Prostate gland (tissue), 1 donor: ENCODE data around the gene CYP26A1.

Source experiments
- POLR2A ChIP-seq: fragments of 450-650 bp; IDR thresholded peaks from one replicate; pipeline ENCODE4 v1.6.1; 2016; ENCODE audit warnings: antibody characterized with exemption, mild to moderate bottlenecking
- POLR2AphosphoS5 ChIP-seq: sonication (generic); formaldehyde crosslinking; IDR thresholded peaks from one replicate; pipeline ENCODE4 v1.6.1; 2017; ENCODE audit warnings: antibody characterized with exemption

DNA sequence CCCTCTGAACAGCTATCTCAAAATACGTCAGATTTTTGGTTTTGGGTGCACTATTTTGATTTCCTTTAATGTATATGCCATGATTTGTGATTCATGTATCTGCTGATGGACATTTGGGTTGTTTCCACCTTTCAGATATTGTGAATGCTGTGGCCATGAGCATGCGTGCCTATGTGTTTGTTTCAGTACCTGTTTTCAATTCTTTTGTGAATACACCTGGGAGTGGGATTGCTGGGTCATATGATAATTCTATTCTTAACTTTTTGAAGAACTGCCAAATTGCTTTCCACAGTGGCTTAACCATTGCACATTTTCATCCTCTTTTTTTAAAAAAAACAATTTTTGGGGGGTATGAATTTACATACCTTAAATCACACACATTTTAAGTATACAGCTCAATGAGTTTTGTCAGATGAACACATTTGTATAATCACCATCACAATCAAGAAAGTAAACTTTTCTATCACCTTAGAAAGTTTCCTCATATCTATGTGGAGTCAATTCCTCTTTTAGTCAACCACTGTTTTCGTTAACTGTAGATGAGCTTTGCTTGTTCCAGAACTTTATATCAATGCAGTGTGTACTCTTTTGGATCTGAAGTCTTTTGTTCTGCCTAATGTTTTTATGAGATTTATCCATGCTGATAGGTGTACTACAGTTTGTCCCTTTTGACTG lies 36.9 kb downstream of the CYP26A1 start:
- TF ChIP-seq POLR2A (no peak), POLR2AphosphoS5 (no peak)
